IMR-90 (cell line): Measurements from ENCODE around the gene DUSP7. TPM values are rescaled to one million over a fixed set of nuclear protein-coding genes. Genes with fewer than 3 reads are reported as not detected.

Experiments
- ATAC-seq: fragments of 200-7000 bp; cut with Tn5 transposase; 2 replicates; pipeline ENCODE4 v1.9.1; 2020; ENCODE audit warnings: low read depth, mild to moderate bottlenecking, moderate library complexity
- BruUV-seq: library from RNA; stranded (reverse); fragments of 400-500 nt; replicated peaks from 2 replicates; lab custom pipeline; 2021; lab: Mats Ljungman, UMichigan
- CTCF ChIA-PET: fragments of 300-600 bp; formaldehyde crosslinking; extraction: SDS; loops from one replicate; lab custom pipeline; 2021; ENCODE audit warnings: antibody characterized with exemption; lab: Yijun Ruan, JAX
- POLR2A ChIA-PET: fragments of 300-600 bp; sonication (Branson Sonifier 250); formaldehyde crosslinking; loops from one replicate; lab custom pipeline; 2022; ENCODE audit warnings: antibody characterized with exemption; ENCODE audit not compliant: unreplicated experiment; lab: Charles Lee
- DNase-seq: peaks from one replicate; pipeline ENCODE4 v3.0.0; 2013
- H2AFZ ChIP-seq: replicated peaks from 2 replicates; pipeline ENCODE3; 2013; ENCODE audit warnings: low read length, mild to moderate bottlenecking; ENCODE audit not compliant: poor library complexity
- H2AK5ac ChIP-seq: 2 replicates; pipeline ENCODE4 v1.6.1; 2013; ENCODE audit warnings: low read depth, low read length, inconsistent platforms
- H2AK9ac ChIP-seq: replicated peaks from 2 replicates; pipeline ENCODE3; 2013; ENCODE audit warnings: mild to moderate bottlenecking, low read depth, low read length, moderate library complexity; ENCODE audit not compliant: poor library complexity
- H2BK120ac ChIP-seq: 2 replicates; pipeline ENCODE4 v1.6.1; 2013; ENCODE audit warnings: low read depth, low read length, inconsistent platforms
- H2BK15ac ChIP-seq: 3 replicates; pipeline ENCODE4 v1.6.1; 2013; ENCODE audit warnings: low read depth, low read length, inconsistent platforms
- H2BK20ac ChIP-seq: 2 replicates; pipeline ENCODE4 v1.6.1; 2013; ENCODE audit warnings: low read depth, mild to moderate bottlenecking, inconsistent platforms, low read length, moderate library complexity
- H2BK5ac ChIP-seq: 2 replicates; pipeline ENCODE4 v1.6.1; 2013; ENCODE audit warnings: mild to moderate bottlenecking, low read depth, low read length, inconsistent platforms; ENCODE audit not compliant: poor library complexity, severe bottlenecking
- H3K14ac ChIP-seq: replicated peaks from 2 replicates; pipeline ENCODE4 v1.6.1; 2013; ENCODE audit warnings: low read depth, low read length, inconsistent platforms
- H3K18ac ChIP-seq: 2 replicates; pipeline ENCODE4 v1.6.1; 2013; ENCODE audit warnings: low read depth, low read length, control low read depth
- H3K23ac ChIP-seq: 2 replicates; pipeline ENCODE4 v1.6.1; 2013; ENCODE audit warnings: low read depth, low read length, inconsistent platforms
- H3K27ac ChIP-seq: 2 replicates; pipeline ENCODE4 v1.5.1; 2013; ENCODE audit warnings: mild to moderate bottlenecking, control low read depth, low read length; ENCODE audit not compliant: insufficient read depth
- H3K27me3 ChIP-seq: 2 replicates; pipeline ENCODE4 v1.6.1; 2013; ENCODE audit warnings: low read length; ENCODE audit not compliant: control insufficient read depth, insufficient read depth
- H3K36me3 ChIP-seq: 2 replicates; pipeline ENCODE4 v1.6.1; 2013; ENCODE audit warnings: low read length, mixed read lengths; ENCODE audit not compliant: control insufficient read depth, insufficient read depth
- H3K4ac ChIP-seq: 2 replicates; pipeline ENCODE4 v1.6.1; 2013; ENCODE audit warnings: low read depth, low read length, inconsistent platforms
- H3K4me1 ChIP-seq: 2 replicates; pipeline ENCODE4 v1.6.1; 2013; ENCODE audit warnings: low read length, mixed read lengths; ENCODE audit not compliant: control insufficient read depth, insufficient read depth
- H3K4me2 ChIP-seq: 2 replicates; pipeline ENCODE4 v1.6.1; 2013; ENCODE audit warnings: low read depth, mild to moderate bottlenecking, control low read depth, low read length, moderate library complexity
- H3K4me3 ChIP-seq: 2 replicates; pipeline ENCODE4 v1.5.1; 2013; ENCODE audit warnings: low read depth, mild to moderate bottlenecking, control low read depth, low read length, moderate library complexity; ENCODE audit not compliant: insufficient read depth
- H3K56ac ChIP-seq: 2 replicates; pipeline ENCODE4 v1.6.1; 2013; ENCODE audit warnings: low read length, inconsistent platforms; ENCODE audit not compliant: insufficient read depth; ENCODE audit errors: extremely low read depth
- H3K79me1 ChIP-seq, 2 experiments: 2 replicates each; pipeline ENCODE4 v1.6.1; 2013; ENCODE audit warnings: low read length in 2 of 2, inconsistent platforms in 1 of 2, low read depth in 1 of 2
- H3K9ac ChIP-seq: 2 replicates; pipeline ENCODE4 v1.6.1; 2013; ENCODE audit warnings: low read depth, low read length, control low read depth
- H3K9me1 ChIP-seq: 2 replicates; pipeline ENCODE4 v1.6.1; 2013; ENCODE audit warnings: low read length, inconsistent platforms; ENCODE audit not compliant: insufficient read depth
- H3K9me3 ChIP-seq: 2 replicates; pipeline ENCODE4 v1.6.1; 2013; ENCODE audit warnings: low read length; ENCODE audit not compliant: control insufficient read depth, insufficient read depth
- H4K20me1 ChIP-seq: 2 replicates; pipeline ENCODE4 v1.6.1; 2013; ENCODE audit warnings: low read length, inconsistent platforms; ENCODE audit not compliant: insufficient read depth
- H4K5ac ChIP-seq: 2 replicates; pipeline ENCODE4 v1.6.1; 2013; ENCODE audit warnings: mild to moderate bottlenecking, low read depth, low read length, control low read depth
- H4K8ac ChIP-seq, 2 experiments: 2 replicates each; pipeline ENCODE4 v1.6.1; 2013; ENCODE audit warnings: low read depth in 2 of 2, low read length in 2 of 2, control low read depth in 1 of 2, inconsistent platforms in 1 of 2
- H4K91ac ChIP-seq: 2 replicates; pipeline ENCODE4 v1.6.1; 2013; ENCODE audit warnings: low read depth, low read length, inconsistent platforms; ENCODE audit not compliant: insufficient read depth
- CEBPB ChIP-seq: IDR thresholded peaks from 2 replicates; pipeline ENCODE4 v1.6.1; 2012; ENCODE audit warnings: low read depth, low read length, improper control_type of control experiment
- CTCF ChIP-seq: conservative IDR thresholded peaks from 2 replicates; pipeline ENCODE4 v1.5.1; 2012; ENCODE audit warnings: mild to moderate bottlenecking, low read depth, low read length, improper control_type of control experiment
- MXI1 ChIP-seq: IDR thresholded peaks from 2 replicates; pipeline ENCODE4 v1.6.1; 2012; ENCODE audit warnings: low read depth, mild to moderate bottlenecking, low read length, moderate library complexity, borderline replicate concordance
- NFE2L2 ChIP-seq: fragments of 150-350 bp; IDR thresholded peaks from 2 replicates; pipeline ENCODE4 v1.6.1; 2016; ENCODE audit warnings: low read depth, mild to moderate bottlenecking, low read length
- POLR2A ChIP-seq: IDR thresholded peaks from 2 replicates; pipeline ENCODE4 v1.6.1; 2012; ENCODE audit warnings: mild to moderate bottlenecking, low read depth, low read length
- RCOR1 ChIP-seq: IDR thresholded peaks from 2 replicates; pipeline ENCODE4 v1.6.1; 2012; ENCODE audit warnings: mild to moderate bottlenecking, low read length, improper control_type of control experiment; ENCODE audit not compliant: insufficient replicate concordance
- WGBS, 2 experiments: methylation state at CpG; one replicate each; pipeline versions ENCODE4 v1.1.5 to v1.1.7; 2013; ENCODE audit warnings: missing lambda C conversion rate in 2 of 2; ENCODE audit not compliant: insufficient read length in 1 of 2; ENCODE audit errors: extremely low coverage in 2 of 2; 5-methylcytosine and 5-hydroxymethylcytosine counted together
- dilution Hi-C: fragments of 300-500 bp; cut with HindIII; formaldehyde crosslinking; loops from one replicate; pipeline ENCODE4 v1.14.3; 2018; ENCODE audit warnings: low sequenced_read_pairs; ENCODE audit not compliant: unreplicated experiment
- in situ Hi-C: fragments of 300-500 bp; cut with MboI; formaldehyde crosslinking; loops from 3 replicates; pipeline ENCODE4 v1.14.3; 2019; ENCODE audit warnings: low sequenced_read_pairs, inconsistent platforms, mixed read lengths
- intact Hi-C: fragments of 100-400 bp; cut with micrococcal nuclease; formaldehyde crosslinking; loops from 2 replicates; pipeline ENCODE4 v1.10.0; 2022
- polyA plus RNA-seq, 3 experiments: library from polyadenylated mRNA; depleted of rRNA; stranded (reverse); fragments of >200 nt; gene quantifications; 2 replicates each; pipeline ENCODE4 v1.2.3, GENCODE V29; 2012; ENCODE audit warnings: low replicate concordance in 1 of 3
- total RNA-seq: library from RNA; depleted of rRNA; stranded (reverse); fragments of >200 nt; gene quantifications from 2 replicates; pipeline ENCODE4 v1.2.3, GENCODE V29; 2012

DUSP7 gene
- total and polyA plus RNA-seq, 2 of the 4 experiments (the other 2 are of a cell fraction) = 9.3 to 24.0 TPM

- peak overlapping the region; percentile 92 for H2BK5ac ChIP-seq
- no peak overlapping the region for H3K56ac ChIP-seq
- H3K27ac ChIP-seq = peak overlapping the region; percentile 24
- no peak overlapping the region for H3K9ac ChIP-seq
- peak overlapping the region; percentile 77; the same call in 1 of the 2 replicates for H3K23ac ChIP-seq
- H2AK5ac ChIP-seq = peak overlapping the region; percentile 96
- intact Hi-C loops (no loop called here), dilution Hi-C loops (no loop called here), in situ Hi-C loops (no loop called here)
- BruUV-seq = no TSS peak
- H3K4ac ChIP-seq = peak overlapping the region; percentile 94
- H4K5ac ChIP-seq = peak overlapping the region; percentile 85
- H4K91ac ChIP-seq = peak overlapping the region; percentile 97
- H3K9me1 ChIP-seq = peaks cover 60% of the 10 kb centered on the region
- peak overlapping the region; percentile 77 for H3K14ac ChIP-seq
- POLR2A ChIA-PET = interaction anchor here (0.6 kb wide), 2 partner anchors 98 to 616 kb away, joined by 5 to 14 read pairs; no protein-coding TSS in a partner anchor
- no peaks in the 10 kb centered on the region for H3K27me3 ChIP-seq
- H2BK120ac ChIP-seq = peak overlapping the region; percentile 93
- 65% methylated on average over 10 of the region's 17 CpGs; no CpG with 5 or more reads in 1 of the 2 experiments for WGBS, 2 experiments
- DNase-seq (peak; percentile 88), ATAC-seq (peak; percentile 53)
- peak overlapping the region; percentile 87 to 90; a peak in 3 of 4 replicates for H4K8ac ChIP-seq
- peaks cover 8 to 56% of the 10 kb centered on the region in 2 experiments; a peak in 3 of 4 replicates for H3K79me1 ChIP-seq
- H3K4me1 ChIP-seq = peaks cover 45% of the 10 kb centered on the region
- H4K20me1 ChIP-seq = peaks cover 4% of the 10 kb centered on the region; the same call in 1 of the 2 replicates
- TF ChIP-seq POLR2A = no peak
- TF ChIP-seq MXI1 = no peak
- TF ChIP-seq RCOR1 = no peak
- TF ChIP-seq NFE2L2 = no peak
- no peak for TF ChIP-seq CTCF
- TF ChIP-seq CEBPB = peak; percentile 86
- peak overlapping the region; percentile 82 for H2AFZ ChIP-seq
- H3K4me3 ChIP-seq = no peak overlapping the region
- peak overlapping the region; percentile 86 for H2AK9ac ChIP-seq
- H3K9me3 ChIP-seq = no peaks in the 10 kb centered on the region
- peak overlapping the region; percentile 70; the same call in 2 of the 3 replicates for H2BK15ac ChIP-seq
- H3K18ac ChIP-seq = peak overlapping the region; percentile 43; the same call in 1 of the 2 replicates
- CTCF ChIA-PET = no interaction called here
- peak overlapping the region; percentile 87 for H2BK20ac ChIP-seq
- H3K36me3 ChIP-seq = no peaks in the 10 kb centered on the region
- no peak overlapping the region for H3K4me2 ChIP-seq
These were observed 32.3 kb upstream of the DUSP7 start for GRCh38 chr3:52088445-52089367.
